Measurements from ENCODE around the gene RAX. TPM values are rescaled to one million over a fixed set of nuclear protein-coding genes. Genes with fewer than 3 reads are reported as not detected.

RAX gene
- total RNA-seq: not detected in 2 replicates
- not detected for polyA plus RNA-seq (2012)

DNA sequence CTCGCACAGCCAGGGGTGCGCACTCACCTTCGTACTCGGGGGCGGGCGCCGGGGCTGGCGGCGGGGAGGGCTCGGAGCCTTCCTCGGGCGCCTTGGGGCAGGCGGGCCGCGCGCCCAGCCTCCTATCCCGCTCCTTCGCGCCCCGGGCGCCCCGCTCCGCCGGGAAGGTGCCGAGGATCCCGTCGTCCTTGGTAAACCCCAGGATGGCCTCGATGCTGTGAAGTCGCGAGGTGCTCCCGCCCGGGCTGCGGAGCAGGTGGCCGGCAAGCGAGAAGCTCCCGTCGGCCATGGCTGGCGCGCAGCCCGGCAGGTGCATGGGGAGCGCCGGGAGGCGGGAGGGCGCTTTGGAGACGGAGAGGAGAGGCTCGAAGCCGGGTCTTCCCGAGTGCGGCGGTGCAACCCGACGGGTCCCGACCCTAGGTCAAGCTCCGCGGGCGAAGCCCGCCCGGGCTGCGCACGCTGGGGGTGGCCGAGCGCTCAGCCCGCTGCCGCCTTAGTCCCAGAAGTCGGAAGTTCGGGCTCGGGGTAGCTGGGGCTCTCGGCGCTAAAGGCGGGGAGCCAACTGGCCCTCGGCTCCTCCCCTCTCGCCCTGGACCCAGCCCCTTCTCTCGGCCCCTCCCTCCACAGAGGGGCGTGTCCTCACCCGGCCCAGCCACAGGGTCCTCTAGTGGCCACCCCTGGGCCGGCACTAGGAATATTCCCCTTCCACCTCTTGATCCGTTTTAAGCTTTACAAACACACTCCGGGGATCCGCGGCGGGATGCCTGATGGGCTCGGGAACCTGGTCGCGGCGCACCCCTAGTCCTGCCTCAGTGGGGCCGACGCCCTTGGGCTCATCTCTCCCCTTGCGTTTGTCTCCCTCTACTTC, at the start of gene RAX:
TSS of gene RAX (minus strand) at position 564 of the 868 bp plus-strand sequence. CDS start at position 316, 248 bp downstream.
- no peak for DNase-seq (ENCODE audit: low read depth)

DNA sequence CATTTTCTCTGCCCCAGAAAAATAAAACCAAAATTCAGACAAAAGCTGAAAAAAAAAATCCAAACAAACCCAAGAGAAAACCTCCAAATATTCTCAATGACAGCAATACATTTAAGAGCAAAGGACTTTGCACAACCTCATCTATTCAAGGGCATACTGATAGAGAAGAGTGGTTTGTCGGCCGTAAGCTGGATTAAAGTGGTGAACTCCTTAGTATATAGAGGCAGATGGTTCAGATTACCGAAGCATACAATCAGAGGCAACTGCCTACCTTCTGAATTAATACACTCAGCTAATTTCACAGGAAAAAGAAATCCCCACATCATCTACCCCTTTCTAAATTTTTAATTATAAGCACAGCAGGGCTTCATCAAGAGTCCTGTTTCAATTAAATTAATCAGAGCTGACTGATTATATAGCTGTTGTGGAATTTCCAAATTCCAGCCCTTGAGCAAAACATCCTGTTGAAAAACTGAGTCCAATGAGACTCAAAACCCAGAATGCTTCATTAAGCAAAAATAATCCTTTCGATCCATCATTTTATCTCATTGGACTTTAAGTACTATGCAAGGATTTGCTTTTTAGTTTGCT, 45.3 kb upstream of the RAX start, which contains the start of gene CPLX4:
TSS of gene CPLX4 (minus strand) at position 190 of the 591 bp plus-strand sequence. CDS start at position 3, 187 bp downstream.
- no peak for DNase-seq (ENCODE audit: low read depth)

DNA sequence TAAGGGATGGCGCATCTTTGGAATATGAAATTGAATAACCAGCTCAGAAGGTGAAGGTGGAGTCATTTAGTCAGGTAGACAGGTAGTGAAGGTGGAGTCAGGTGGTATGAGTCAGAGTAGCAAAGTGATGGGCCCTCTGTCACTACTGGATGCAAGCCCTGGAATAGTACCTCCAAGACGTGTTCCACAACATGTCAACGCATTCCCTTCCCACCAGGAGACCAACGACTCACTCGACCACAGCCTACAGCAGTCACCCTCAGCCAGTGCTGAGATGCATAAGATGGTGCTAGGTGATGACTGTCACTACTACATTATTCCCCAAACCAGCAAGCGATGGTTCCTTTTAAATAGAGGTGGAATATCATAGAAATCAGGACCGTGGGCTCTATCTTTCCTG, 38.4 kb upstream of the RAX start:
- peak; percentile 3 for DNase-seq (ENCODE audit: low read depth)

DNA sequence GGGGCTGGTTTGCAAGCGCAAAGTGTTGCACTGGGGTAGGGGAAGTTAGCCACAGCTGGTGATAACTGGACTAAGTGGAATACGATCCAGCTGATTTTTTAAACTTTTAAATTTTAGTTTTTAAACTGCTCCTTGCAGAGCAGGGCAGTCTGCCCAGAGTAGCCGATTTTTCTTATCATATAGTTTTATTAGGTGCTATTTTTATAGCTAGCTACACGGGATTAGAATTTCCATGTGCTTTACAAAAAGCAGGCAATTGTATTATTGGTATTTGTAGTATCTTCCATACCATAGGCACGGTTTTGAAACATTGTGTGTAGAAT, 35.6 kb upstream of the RAX start:
- DNase-seq (ENCODE audit: low read depth): no peak

DNA sequence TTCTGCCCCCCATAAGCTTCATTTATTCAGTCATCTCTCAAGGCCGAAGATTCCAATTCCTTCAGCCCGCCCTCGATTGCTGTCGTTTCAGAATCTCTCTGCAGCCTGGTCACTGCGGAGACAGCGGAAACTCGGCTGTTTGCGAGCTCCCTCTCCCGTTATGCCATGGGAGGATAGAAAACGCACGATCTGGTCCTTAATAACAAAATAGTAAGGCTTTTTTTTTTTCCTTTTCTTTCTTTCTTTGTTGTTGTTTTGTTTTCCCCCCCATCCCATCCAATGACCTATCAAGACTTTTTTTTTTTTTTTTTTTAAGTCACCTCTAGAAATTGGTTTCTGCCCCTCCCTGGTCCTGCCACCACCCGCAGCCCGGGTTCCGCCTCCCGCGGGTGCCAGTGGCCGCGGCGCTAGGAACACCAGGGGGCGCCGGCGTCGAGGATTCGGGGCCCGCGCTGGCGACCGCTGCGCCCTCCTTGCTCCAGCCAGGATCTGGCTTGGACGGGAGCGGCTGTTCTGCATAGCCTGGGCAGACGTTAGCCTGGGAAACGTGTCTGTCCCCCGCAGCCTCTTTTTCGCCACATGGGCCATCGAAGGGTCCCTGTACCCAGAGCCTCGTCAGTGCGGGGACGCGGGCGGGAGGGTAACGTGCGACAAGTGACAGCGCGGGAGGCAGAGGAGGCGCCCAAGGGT, 35.1 kb upstream of the RAX start:
- peak; percentile 73 for DNase-seq (ENCODE audit: low read depth)

DNA sequence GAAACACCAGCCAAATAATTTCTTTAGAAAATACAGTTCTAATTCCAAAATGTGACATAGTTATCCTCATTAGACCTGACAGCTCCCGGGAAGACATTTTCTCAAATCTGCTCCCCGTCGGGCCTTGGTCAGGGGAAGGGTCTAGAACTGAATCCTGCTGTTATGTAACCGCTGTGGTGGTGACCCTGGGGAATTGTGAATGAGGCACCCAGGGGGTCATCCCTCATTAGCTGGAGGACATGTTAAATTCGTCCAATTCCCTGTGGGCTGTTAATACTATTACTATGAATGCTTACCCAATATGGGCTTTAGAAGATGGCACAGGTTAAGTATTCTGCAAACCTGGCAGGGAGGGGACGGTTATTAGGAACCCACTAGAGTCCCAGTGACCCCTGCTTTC, 33.4 kb upstream of the RAX start:
- no peak for DNase-seq (ENCODE audit: low read depth)

DNA sequence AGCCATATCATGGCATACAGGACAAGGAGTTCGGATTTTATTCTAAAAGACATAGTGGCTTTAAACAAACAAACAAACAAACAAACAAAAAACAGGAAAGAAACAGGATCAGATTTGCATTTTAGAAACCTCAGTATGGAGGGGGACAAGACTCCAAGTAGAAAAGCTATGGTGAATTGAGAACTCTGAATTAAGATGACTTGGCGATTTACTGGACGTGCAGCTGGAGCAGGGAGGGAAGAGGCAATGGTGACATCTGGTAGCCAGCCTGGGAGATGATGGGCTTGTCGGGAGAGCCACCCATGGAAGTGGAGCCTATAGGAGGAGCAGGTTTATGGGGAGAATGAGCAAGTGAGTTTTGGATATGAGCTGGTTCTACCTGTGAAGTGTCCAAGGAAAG, 32.0 kb upstream of the RAX start:
- no peak for DNase-seq (ENCODE audit: low read depth)

DNA sequence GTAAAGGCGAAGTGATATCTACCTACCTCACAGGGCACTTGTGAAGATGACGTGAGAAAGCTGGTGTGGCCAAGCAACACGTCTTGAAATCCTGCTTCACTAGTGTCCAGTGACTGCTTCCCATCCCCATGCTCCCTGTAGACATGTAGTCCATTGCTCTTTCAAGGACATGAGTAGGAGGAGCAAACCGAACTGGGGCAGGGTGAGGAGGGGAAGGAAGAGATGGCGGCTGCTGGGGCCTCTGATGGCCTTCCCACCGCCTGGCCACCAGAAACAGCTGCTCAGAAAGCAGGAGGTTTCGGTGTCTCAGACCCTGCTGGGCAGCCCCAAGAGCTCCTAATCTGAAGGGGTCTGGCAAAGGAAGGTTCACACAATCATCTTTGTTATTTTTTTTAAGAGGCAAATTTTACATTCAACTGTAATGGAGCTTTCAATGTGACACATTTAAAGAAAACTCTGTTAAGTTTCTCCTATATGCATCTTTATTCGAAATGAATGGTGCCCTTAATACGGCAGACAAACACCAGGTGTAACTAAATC, 30.5 kb upstream of the RAX start:
- DNase-seq (ENCODE audit: low read depth): no peak

DNA sequence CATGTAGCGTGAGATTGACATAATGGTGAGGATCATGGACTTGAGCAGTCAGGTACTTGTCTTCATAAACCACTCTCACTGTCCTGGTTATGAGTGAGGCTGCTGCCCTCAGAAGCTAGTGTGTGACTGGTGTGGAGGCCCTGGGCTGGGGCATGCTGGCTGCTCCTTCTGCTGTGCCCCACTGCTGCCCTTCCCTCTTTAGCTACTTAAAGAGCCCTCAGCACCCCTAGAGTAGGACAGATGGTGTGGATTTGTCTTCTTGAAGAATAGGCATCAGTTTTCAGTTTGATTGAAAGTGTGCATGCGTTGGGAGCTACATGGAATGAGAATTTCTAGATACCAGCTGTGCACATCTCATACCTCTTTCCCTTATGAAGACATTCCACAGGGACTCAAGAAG, 29.8 kb upstream of the RAX start:
- DNase-seq (ENCODE audit: low read depth): no peak

DNA sequence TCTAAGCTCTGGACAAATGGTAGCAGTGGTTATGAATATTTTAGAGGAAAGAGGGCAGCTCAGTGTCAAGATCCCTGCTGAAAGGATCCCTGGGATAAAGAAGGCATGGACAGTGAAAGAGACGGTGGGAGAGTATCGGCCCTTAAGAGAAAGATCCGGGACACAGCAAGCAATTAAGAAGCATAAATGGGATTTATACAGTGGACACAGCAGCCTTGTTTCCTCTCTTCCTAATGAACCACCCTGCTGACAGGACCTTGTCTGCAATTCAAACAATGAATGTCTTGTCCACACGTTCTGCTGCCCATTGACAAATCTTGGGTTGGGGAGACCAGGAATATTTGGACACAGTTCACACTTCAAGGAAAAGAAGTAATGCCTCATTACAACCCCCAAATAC, 28.7 kb upstream of the RAX start:
- no peak for DNase-seq (ENCODE audit: low read depth)

DNA sequence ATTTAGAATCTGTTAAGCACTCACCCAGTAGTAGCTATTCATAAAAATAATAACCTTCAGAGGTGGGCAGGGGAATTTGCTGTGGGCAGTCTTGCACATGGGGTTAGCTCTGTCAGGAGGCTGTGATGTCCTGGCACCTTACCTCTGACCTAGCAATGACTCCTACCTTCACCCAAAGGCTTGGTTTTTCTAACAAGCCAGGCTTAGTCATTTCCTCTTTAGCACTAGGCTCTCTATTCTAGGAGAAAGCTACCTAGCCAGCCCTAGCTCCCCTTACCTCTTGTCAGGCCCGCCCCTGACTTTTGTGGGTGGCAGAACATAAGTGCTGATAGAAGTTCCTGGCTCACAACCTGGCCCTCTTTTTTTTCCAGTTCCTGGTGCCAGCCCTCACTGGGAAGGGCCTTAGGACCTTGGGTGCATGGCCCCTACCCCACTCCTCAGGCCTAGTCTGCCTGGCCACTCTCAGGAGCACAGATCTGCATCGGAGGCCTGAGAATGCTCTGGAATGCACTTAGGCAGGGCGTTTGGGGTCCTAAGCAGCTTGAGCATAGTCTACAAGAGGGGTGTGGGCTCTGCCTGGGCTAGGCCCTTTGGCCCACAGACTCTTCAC, 27.5 kb upstream of the RAX start:
- no peak for DNase-seq (ENCODE audit: low read depth)

DNA sequence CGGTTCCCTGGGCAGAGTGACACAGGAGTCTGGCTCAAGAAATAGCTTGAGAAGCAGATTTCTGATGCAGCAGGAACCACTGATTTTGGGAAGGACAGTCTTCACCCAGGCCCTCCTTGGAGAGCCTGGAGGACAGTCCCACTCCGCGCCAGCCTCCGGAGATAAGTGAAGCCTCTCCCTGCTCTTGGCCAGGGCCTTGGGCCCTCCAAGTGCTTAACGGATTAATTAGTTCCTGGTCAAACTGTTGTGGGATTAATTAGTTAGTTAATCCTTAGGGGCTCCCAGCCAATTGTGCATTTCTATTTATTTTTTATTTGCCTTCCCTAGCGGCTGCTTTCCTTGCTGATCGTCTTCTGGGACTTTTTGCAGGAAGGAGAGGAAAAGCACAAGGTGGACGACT, 25.6 kb upstream of the RAX start:
- DNase-seq (ENCODE audit: low read depth): no peak

DNA sequence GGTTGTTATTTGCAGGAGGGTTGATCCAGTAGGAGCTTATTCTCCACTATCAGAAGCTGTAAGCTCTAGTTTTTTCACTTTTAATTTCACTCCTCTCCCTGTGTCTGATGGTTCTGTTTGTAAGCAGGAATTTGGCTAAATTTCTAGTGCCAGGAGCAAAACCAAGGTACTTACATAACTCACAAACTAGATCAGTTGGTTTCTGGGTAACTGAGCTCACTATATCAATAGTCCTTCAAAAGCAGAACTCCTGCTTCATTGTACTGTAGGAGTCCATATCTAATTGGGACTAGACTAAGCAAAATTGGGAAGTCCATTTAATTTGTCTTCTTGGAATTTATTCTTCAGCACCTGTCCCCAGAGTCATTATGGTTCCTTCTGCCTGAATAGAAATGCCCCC, 20.1 kb upstream of the RAX start:
- DNase-seq (ENCODE audit: low read depth): no peak

DNA sequence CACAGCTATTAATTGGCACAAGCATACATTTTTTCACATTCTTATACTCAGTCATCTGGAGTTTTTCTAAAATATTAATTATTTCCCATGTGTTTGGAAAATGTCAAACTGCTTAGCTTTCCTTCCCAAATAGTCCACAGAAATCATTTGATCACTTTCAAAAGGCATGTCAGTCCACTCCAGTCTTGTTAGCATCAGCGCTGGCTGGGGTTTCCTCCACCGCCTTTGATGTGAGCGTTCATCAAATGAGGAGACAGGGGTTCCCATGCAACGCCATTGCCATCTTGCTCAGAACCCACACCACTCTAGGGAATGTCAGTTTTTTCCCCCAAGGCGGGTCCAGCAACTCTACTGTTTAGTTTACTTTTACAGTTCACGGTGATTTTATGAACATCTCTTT, 13.1 kb upstream of the RAX start:
- no peak for DNase-seq (ENCODE audit: low read depth)

DNA sequence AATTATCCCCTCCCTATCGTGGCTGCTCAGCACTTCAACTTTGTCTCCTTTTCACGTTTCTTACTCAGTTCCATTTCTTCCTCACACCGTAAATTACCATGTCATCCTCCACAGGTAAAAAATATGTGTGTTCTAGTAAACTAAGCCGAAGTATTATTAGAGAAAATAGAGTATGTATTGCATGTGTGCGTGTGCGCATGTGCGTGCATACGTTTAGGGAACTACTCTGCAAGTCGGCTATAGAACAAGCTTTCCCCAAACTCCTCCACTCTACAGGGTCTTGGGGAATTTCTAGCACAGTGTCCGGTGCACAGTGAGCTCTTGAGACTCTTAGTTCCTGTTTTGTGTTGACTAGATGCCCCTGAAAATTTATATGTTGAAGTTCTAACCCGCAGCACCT, 9.1 kb upstream of the RAX start:
- DNase-seq (ENCODE audit: low read depth): no peak

DNA sequence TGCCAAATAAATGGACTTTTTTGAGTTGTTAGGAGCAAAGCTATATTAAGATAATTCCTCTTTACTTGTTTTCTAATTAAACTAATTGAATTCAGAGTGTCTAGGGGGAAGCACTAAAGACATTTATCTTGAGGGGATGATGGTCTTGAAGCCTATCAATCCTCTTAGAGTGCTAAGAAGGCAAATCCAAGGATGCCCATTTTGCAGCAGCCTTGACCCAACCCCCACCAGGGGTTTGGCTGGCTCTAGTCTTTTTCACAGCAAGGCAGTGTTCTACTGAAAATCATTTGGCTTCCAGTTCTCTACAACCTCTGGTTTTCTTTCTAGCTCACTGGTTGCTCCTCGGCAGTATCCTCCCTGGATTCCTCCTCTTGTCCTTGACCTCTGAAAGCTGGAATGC, 6.5 kb upstream of the RAX start:
- DNase-seq (ENCODE audit: low read depth): no peak

DNA sequence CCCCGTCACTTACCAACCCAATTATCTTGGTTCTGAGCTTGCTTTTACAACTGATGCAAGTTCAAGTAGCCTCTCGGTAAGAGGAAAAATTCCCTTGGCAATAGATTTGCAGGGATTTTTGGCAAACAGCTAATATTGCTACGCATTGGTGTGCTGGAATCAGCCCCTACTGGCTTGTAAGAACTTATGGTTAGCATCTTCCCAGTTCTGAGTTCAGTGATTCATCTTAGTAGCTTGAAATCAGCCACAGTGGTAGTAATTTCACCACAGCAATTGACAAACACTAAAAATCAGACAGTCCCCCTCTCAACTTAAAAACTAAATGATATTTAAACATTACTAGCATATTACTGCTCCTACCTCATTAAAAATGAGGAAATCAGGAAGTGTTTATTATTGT, 5.9 kb upstream of the RAX start:
- DNase-seq (ENCODE audit: low read depth): no peak

DNA sequence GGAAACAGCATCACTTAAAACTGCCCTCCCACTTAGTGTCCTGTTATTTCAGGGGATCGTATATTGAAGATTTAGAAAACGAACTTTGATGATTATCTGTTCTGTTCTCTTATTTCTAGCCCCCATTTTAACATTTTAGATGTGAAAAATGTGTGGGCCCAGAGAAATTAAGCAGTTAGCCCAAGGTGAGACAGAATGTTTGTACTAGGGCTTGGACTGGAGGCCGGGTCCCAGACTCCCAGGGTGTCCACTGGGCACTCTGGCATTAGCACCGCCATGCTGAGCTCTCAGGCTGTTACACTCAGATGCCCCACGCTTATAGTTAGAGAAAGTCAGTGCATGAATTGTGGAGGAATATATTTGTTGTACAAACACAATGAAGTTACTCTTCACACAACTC, 5.5 kb upstream of the RAX start:
- no peak for DNase-seq (ENCODE audit: low read depth)

DNA sequence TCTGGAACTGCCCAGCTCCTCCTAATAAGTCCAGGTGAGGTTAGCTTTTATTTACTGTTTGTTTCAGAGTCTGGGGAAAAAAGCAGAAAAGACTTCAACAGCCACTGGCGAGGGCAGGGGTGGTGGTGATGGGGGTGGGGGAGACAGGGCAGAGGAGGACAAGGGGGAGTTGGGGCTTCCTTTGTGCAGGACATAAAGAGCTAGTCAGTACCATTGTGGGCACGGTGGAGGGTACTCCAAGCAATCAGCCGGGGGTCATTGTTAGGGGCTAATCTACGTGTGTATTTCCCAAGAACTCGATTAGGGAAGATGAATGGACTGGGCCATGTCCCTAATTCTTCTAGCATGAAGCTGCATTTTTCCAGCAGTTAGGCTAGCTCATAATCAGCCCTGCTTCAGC, 2.8 kb upstream of the RAX start:
- no peak for DNase-seq (ENCODE audit: low read depth)

DNA sequence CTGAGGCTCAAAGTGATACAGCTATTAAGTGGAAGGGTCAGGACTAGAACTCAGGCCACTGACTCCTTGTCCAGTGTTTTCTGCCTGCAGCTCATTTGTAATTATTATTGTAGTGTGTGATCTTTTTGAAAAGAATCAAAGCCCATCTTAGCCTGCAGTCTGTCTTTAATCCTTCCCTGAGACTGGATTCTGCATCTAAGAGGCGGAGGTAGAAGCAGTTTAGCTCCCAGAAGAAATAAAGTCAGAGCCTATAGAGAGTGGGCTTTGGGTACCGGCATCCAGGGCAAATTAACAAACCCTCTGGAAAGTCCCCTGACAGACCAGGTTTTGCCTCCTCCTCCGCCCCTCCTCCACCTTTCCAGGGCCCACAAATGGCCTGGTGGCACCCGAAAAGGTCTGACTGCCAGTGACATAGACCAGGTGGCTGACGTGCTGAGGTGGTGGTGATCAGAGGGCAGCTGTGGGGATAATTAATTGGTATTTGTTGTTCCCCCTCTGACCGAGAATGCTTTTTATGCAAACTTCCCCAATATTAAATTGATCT, 2.2 kb upstream of the RAX start:
- no peak for DNase-seq (ENCODE audit: low read depth)

DNA sequence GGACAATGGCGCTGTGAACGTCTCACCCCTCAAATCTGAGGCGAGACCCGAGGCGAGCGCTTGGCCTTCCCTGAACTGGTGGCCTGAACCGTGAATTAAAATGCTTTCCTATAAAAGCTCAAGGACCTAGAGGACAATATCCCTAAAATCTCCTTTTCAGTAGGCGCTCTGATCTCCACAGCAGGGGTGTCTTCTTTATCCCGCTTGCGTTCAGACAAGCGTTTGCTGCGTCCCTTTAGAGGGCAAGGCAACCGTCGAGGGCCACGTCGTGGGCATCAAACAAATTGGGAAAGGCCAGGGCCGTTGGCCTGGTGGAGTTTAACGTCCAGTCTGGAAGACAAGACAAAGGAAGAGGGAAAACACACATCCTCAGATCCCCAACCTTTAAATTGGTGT, 1.3 kb upstream of the RAX start:
- no peak for DNase-seq (ENCODE audit: low read depth)
